Nephron progenitor cell (in vitro differentiated cells): Measurements from ENCODE around the gene CLIC2.
A peak's percentile ranks its signal among the peaks of the same experiment; 100 is the strongest.
"Not testable (repeated sequence)": the region's sequence is repeated elsewhere in the genome, so short reads cannot be mapped to it uniquely, and the experiment has no call there.

Source experiments
- DNase-seq: peaks from one replicate; pipeline ENCODE4 v3.0.0; 2021
- H3K27ac Mint-ChIP-seq: 2 replicates; pipeline ENCODE4 v1.8.0; 2021; ENCODE audit warnings: mild to moderate bottlenecking, moderate library complexity, mixed read lengths
- H3K27me3 Mint-ChIP-seq: 2 replicates; pipeline ENCODE4 v1.8.0; 2021; ENCODE audit warnings: mild to moderate bottlenecking, low read depth, mixed read lengths; ENCODE audit not compliant: poor library complexity
- H3K36me3 Mint-ChIP-seq: 2 replicates; pipeline ENCODE4 v1.8.0; 2021; ENCODE audit warnings: low read depth, mixed read lengths
- H3K4me1 Mint-ChIP-seq: 2 replicates; pipeline ENCODE4 v1.8.0; 2021; ENCODE audit warnings: mixed read lengths
- H3K4me3 Mint-ChIP-seq: 2 replicates; pipeline ENCODE4 v1.8.0; 2021; ENCODE audit warnings: mild to moderate bottlenecking, moderate library complexity, mixed read lengths
- H3K9me3 Mint-ChIP-seq: 2 replicates; pipeline ENCODE4 v1.8.0; 2021; ENCODE audit warnings: mild to moderate bottlenecking, moderate library complexity, mixed read lengths
- CTCF ChIP-seq: fragments of 200-600 bp; sonication (generic); IDR thresholded peaks from 2 replicates; pipeline ENCODE4 v1.5.0; 2021; ENCODE audit warnings: antibody characterized with exemption

The CLIC2 gene

GRCh38 chrX:155293771-155294170 is 40.6 kb downstream of the CLIC2 start:
- H3K36me3 Mint-ChIP-seq, result peaks cover 11% of the 10 kb centered on the region
- H3K27ac Mint-ChIP-seq, result no peak overlapping the region
- TF ChIP-seq CTCF, result no peak
- H3K4me3 Mint-ChIP-seq, result no peak overlapping the region
- peaks cover 60% of the 10 kb centered on the region for H3K9me3 Mint-ChIP-seq
- H3K4me1 Mint-ChIP-seq, result no peaks in the 10 kb centered on the region
- no peaks in the 10 kb centered on the region for H3K27me3 Mint-ChIP-seq
- DNase-seq, result no peak

- DNase-seq, result no peak
- Mint-ChIP-seq H3K4me3 (no peak overlapping the region), H3K9me3 (peaks cover 32% of the 10 kb centered on the region), H3K4me1 (no peaks in the 10 kb centered on the region), H3K36me3 (peaks cover 9% of the 10 kb centered on the region), H3K27ac (no peak overlapping the region), H3K27me3 (peaks cover 4% of the 10 kb centered on the region)
- TF ChIP-seq CTCF, result no peak
These were observed 54.5 kb downstream of the CLIC2 start for GRCh38 chrX:155279873-155280272.

- no peaks in the 10 kb centered on the region for H3K36me3 Mint-ChIP-seq
- no peak overlapping the region for H3K27ac Mint-ChIP-seq
- TF ChIP-seq CTCF, result no peak
- H3K27me3 Mint-ChIP-seq, result no peaks in the 10 kb centered on the region
- no peaks in the 10 kb centered on the region for H3K4me1 Mint-ChIP-seq
- DNase-seq, result no peak
- H3K4me3 Mint-ChIP-seq, result no peak overlapping the region
- H3K9me3 Mint-ChIP-seq, result peaks cover 53% of the 10 kb centered on the region
These were observed 63.4 kb downstream of the CLIC2 start for GRCh38 chrX:155270969-155271368.

- H3K27me3 Mint-ChIP-seq, H3K27ac Mint-ChIP-seq, H3K4me3 Mint-ChIP-seq, H3K4me1 Mint-ChIP-seq, H3K36me3 Mint-ChIP-seq, DNase-seq: not testable (repeated sequence)
- peaks cover 58% of the 10 kb centered on the region for H3K9me3 Mint-ChIP-seq
These were observed 66.4 kb downstream of the CLIC2 start for GRCh38 chrX:155267995-155268394.

GRCh38 chrX:155266439-155266838 is 68.0 kb downstream of the CLIC2 start:
- no peak for TF ChIP-seq CTCF
- H3K4me1 Mint-ChIP-seq, result peaks cover 4% of the 10 kb centered on the region

GRCh38 chrX:155263854-155264628 is 70.4 kb downstream of the CLIC2 start, which contains the start of gene RAB39B:
TSS of gene RAB39B (minus strand) at chrX:155264491. CDS start at chrX:155264288, 203 bp downstream.
- DNase-seq, result peak; percentile 51
- H3K9me3 Mint-ChIP-seq, result peaks cover 40% of the 10 kb centered on the region
- H3K4me3 Mint-ChIP-seq, result peak within 1 kb of the TSS; percentile 88
- no peak within 1 kb of the TSS for H3K27ac Mint-ChIP-seq
- peaks cover 4% of the 10 kb centered on the region for H3K27me3 Mint-ChIP-seq
- H3K36me3 Mint-ChIP-seq, result peaks cover 3% of the 10 kb centered on the region
- H3K4me1 Mint-ChIP-seq, result peaks cover 4% of the 10 kb centered on the region
- TF ChIP-seq CTCF, result no peak

More at GRCh38 chrX:155266439-155266838, 68.0 kb downstream of the CLIC2 start:
- DNase-seq, result no peak
- no peak overlapping the region for H3K27ac Mint-ChIP-seq
- peaks cover 4% of the 10 kb centered on the region for H3K27me3 Mint-ChIP-seq
- no peak overlapping the region for H3K4me3 Mint-ChIP-seq
- H3K36me3 Mint-ChIP-seq, result no peaks in the 10 kb centered on the region
- peaks cover 50% of the 10 kb centered on the region for H3K9me3 Mint-ChIP-seq
